Esophagus (tissue), 2 donors: ENCODE measurements around the gene SEMA3C. TPM values are rescaled to one million over a fixed set of nuclear protein-coding genes. Genes with fewer than 3 reads are reported as not detected.

ENCODE experiments used
- H3K27ac ChIP-seq, 2 donors: one replicate each; pipeline ENCODE4 v1.5.1; 2013; ENCODE audit warnings: low read depth in 2 of 2, mild to moderate bottlenecking in 2 of 2, inconsistent platforms in 1 of 2, low read length in 1 of 2, moderate library complexity in 1 of 2
- H3K27me3 ChIP-seq, 2 donors: one replicate each; pipeline ENCODE4 v1.6.1; 2013; ENCODE audit warnings: low read length in 2 of 2, control low read depth in 1 of 2, mild to moderate bottlenecking in 1 of 2; ENCODE audit not compliant: insufficient read depth in 2 of 2, control insufficient read depth in 1 of 2
- H3K36me3 ChIP-seq, 2 donors: one replicate each; pipeline ENCODE4 v1.6.1; 2013; ENCODE audit warnings: low read length in 1 of 2; ENCODE audit not compliant: control insufficient read depth in 2 of 2, insufficient read depth in 2 of 2
- H3K4me1 ChIP-seq, 2 donors: one replicate each; pipeline ENCODE4 v1.6.1; 2013; ENCODE audit warnings: low read length in 1 of 2; ENCODE audit not compliant: control insufficient read depth in 2 of 2, insufficient read depth in 2 of 2
- H3K4me3 ChIP-seq, 2 donors: one replicate each; pipeline ENCODE4 v1.5.1; 2013; ENCODE audit warnings: low read length in 2 of 2, mild to moderate bottlenecking in 2 of 2, low read depth in 1 of 2, moderate library complexity in 1 of 2
- H3K9me3 ChIP-seq, 2 donors: one replicate each; pipeline ENCODE4 v1.6.1; 2013; ENCODE audit warnings: mild to moderate bottlenecking in 2 of 2, low read depth in 1 of 2, low read length in 1 of 2, moderate library complexity in 1 of 2; ENCODE audit not compliant: control insufficient read depth in 2 of 2, insufficient read depth in 1 of 2
- WGBS, 2 donors: extraction: QIAGEN DNeasy Blood & Tissue Kit; methylation state at CpG; one replicate each; pipeline ENCODE4 v1.1.7; 2013; 5-methylcytosine and 5-hydroxymethylcytosine counted together
- polyA plus RNA-seq, 2 donors: library from polyadenylated mRNA; stranded (reverse); fragments of 200-250 nt; gene quantifications; one replicate each; pipeline ENCODE4 v1.2.3, GENCODE V29; 2013
- donor health status: healthy with polysubstance abuse.
- donor health status: Bipolar disorder and iron deficiency.

The SEMA3C gene
- polyA plus RNA-seq, 2 donors = 1.8 to 3.4 TPM

DNA sequence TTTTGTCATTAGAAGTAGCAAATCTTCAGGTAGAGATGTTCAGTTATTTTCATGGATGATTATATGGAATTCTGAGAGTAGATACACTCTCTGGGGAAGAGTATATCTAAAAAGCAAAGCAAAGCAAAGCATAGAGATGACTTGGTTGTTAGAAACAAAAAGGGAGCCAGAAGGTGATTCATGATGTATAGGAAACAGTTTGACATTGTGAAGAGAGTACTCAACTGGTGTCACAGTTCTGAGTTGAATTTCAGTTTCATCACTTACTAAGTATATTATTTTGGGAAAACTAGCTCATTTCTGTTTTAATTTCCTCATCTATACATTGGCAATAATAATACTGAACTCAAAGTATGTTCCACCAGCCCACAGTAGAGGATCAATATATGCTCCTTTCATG lies 86.8 kb downstream of the SEMA3C start:
- no peaks in the 10 kb centered on the region for H3K27me3 ChIP-seq
- no peak overlapping the region for H3K4me3 ChIP-seq
- H3K4me1 ChIP-seq = no peaks in the 10 kb centered on the region
- H3K27ac ChIP-seq = no peak overlapping the region
- no peaks in the 10 kb centered on the region for H3K9me3 ChIP-seq
- H3K36me3 ChIP-seq = no peaks in the 10 kb centered on the region

DNA sequence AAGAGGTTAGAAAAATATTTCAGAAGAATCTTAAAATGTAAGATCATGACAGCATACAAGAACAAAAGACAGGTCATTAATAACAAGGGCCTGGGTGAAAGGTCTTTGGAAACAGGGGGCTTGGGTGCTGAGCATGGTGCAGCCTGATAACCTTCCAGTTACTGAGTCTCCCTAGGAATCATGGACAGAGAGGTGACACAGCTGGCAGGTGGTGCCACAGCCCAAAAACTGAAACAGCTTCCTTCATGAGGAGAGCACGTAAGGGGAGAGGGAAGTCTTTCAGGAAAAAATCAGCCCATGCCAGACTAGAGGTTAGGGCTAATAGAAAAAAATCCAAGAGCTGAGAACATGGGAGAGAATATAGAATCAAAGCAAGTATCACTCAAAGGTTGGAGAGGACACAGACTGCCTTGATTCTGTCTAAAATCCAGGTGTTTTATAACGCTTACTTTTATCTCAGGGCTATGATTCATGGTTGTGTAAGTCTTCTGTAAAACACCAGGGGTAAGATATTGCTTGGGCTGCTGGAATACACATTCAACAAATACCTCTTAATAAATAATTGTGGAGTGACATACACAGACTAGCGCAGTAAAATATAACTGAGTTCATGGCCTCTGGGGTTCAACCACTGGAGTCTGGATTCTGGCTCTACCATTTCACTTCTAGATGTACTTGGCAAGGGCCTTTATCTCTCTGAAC lies 88.1 kb downstream of the SEMA3C start:
- H3K36me3 ChIP-seq = no peaks in the 10 kb centered on the region
- 53 to 64% methylated on average over 3 of the region's 3 CpGs for WGBS, 2 donors
- H3K4me1 ChIP-seq = no peaks in the 10 kb centered on the region
- no peaks in the 10 kb centered on the region for H3K27me3 ChIP-seq
- H3K9me3 ChIP-seq = no peaks in the 10 kb centered on the region
- no peak overlapping the region for H3K4me3 ChIP-seq
- no peak overlapping the region for H3K27ac ChIP-seq

DNA sequence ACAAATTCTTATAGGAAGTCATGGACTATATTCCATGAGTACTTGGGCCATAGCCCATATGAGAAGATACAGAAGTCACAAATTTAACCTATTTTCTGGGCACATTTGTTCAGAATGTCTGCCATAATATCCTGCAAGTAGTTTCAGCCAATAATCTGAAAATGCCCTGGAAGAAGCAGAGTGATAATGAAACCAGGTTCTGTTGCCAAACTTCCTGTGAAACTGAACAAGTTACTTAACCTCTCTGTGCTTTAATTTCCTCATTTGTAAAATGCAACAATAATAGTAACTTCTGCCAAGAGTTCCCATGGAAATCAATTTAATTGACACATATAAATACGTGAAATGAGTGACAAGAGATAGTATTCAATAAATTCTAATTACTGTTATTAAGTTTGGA lies 88.8 kb downstream of the SEMA3C start:
- WGBS, 2 donors = 66 to 71% methylated on average over 1 of the region's 1 CpG
- no peak overlapping the region for H3K27ac ChIP-seq

DNA sequence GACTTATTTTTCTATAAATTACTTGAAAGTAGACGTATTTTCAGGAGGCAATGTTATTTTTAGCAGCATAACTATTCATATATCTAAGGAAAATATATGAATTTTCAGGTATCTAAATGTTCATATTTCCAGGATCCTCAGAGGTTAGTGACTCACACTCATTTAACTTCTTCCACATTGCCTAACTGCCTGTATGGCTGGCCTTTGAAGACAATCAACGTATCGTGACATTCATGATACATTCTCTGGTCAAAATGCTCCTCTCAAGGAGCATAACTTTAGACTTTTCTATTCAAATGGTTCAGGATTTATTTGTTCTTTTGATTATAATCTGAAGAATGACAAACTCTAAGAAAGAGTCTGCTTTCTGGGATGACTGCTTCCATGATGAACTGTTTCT lies 89.3 kb downstream of the SEMA3C start:
- H3K4me1 ChIP-seq = no peaks in the 10 kb centered on the region
- H3K27ac ChIP-seq = no peak overlapping the region

More for the DNA sequence above, 88.8 kb downstream of the SEMA3C start:
- no peak overlapping the region for H3K4me3 ChIP-seq
- H3K4me1 ChIP-seq = no peaks in the 10 kb centered on the region
- H3K27me3 ChIP-seq = no peaks in the 10 kb centered on the region
- no peaks in the 10 kb centered on the region for H3K36me3 ChIP-seq
- no peaks in the 10 kb centered on the region for H3K9me3 ChIP-seq

GRCh38 chr7:80827239-80827633 lies 91.6 kb downstream of the SEMA3C start:
- no peaks in the 10 kb centered on the region for H3K4me1 ChIP-seq

More for the DNA sequence above, 89.3 kb downstream of the SEMA3C start:
- 75 to 86% methylated on average over 3 of the region's 3 CpGs for WGBS, 2 donors
- Histone ChIP-seq H3K27me3 (no peaks in the 10 kb centered on the region), H3K4me3 (no peak overlapping the region), H3K9me3 (no peaks in the 10 kb centered on the region), H3K36me3 (no peaks in the 10 kb centered on the region)

DNA sequence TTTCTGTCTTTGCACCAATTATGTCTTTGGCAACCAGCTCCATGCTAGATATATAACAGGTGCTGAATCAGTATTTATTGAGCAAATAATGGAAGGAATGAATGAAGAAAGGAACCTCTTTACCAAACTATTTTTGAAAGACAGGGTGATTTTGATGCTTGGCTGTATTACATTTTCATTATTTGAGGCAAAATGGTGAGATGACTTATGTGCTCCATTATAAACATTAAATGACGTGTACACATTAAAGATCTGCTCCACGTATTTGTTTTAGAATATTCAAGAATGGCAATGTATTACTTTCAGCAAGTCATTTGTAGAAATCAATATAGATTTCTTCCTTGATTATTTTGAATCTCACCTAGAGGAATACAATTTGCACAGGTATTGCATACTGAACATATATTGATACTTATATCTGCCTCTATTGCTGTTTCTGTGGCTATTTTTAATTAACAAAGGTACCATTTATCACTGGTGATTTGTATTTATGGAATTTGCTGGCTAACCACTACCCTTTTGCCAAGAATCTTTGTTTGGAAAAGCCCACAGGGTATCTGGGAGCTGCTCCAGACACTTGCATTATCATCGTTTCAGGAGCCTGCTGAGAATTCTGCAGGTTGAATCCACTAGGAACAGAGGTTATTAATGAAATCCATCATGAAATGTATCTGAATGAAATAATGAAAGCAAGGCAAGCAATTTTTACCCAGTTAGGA lies 92.2 kb downstream of the SEMA3C start:
- Histone ChIP-seq H3K4me3 (no peak overlapping the region), H3K27ac (no peak overlapping the region)
- WGBS, 2 donors = 42 to 44% methylated on average over 3 of the region's 3 CpGs

More at GRCh38 chr7:80827239-80827633, 91.6 kb downstream of the SEMA3C start:
- H3K9me3 ChIP-seq = no peaks in the 10 kb centered on the region
- H3K27ac ChIP-seq = no peak overlapping the region
- no peaks in the 10 kb centered on the region for H3K27me3 ChIP-seq
- WGBS, 2 donors = 16 to 35% methylated on average over 1 of the region's 1 CpG
- H3K4me3 ChIP-seq = no peak overlapping the region
- no peaks in the 10 kb centered on the region for H3K36me3 ChIP-seq

GRCh38 chr7:80825499-80825898 lies 93.4 kb downstream of the SEMA3C start:
- Histone ChIP-seq H3K9me3 (no peaks in the 10 kb centered on the region), H3K4me1 (no peaks in the 10 kb centered on the region), H3K27me3 (no peaks in the 10 kb centered on the region), H3K4me3 (no peak overlapping the region), H3K36me3 (no peaks in the 10 kb centered on the region), H3K27ac (no peak overlapping the region)
- 37 to 53% methylated on average over 3 of the region's 3 CpGs for WGBS, 2 donors

More for the DNA sequence above, 92.2 kb downstream of the SEMA3C start:
- Histone ChIP-seq H3K36me3 (no peaks in the 10 kb centered on the region), H3K4me1 (no peaks in the 10 kb centered on the region), H3K9me3 (no peaks in the 10 kb centered on the region), H3K27me3 (no peaks in the 10 kb centered on the region)

DNA sequence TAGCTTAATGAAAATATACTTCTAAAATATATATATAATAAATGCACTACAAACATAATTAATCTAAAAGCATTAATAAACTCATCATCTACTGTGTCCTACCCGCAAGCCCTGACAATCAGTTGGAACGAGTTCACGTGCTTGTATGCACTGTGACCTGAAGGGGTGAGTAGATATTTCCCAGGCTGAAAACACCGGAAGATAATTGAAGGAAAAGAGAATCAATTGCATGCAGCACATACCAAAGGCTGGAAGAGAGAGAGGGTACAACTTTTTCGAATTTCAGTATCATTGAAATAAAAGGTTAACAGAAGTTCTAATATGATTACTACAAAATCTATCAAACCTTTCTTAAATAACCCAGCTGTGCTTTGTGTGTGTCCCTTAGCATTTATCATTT lies 94.6 kb downstream of the SEMA3C start:
- H3K4me3 ChIP-seq = no peak overlapping the region
- no peak overlapping the region for H3K27ac ChIP-seq
- no peaks in the 10 kb centered on the region for H3K9me3 ChIP-seq
- no peaks in the 10 kb centered on the region for H3K4me1 ChIP-seq
- H3K36me3 ChIP-seq = no peaks in the 10 kb centered on the region
- 55 to 58% methylated on average over 5 of the region's 5 CpGs for WGBS, 2 donors
- H3K27me3 ChIP-seq = no peaks in the 10 kb centered on the region

GRCh38 chr7:80823057-80823456 lies 95.8 kb downstream of the SEMA3C start:
- 71 to 78% methylated on average over 3 of the region's 3 CpGs for WGBS, 2 donors
- H3K9me3 ChIP-seq = no peaks in the 10 kb centered on the region
- no peaks in the 10 kb centered on the region for H3K4me1 ChIP-seq
- H3K4me3 ChIP-seq = no peak overlapping the region
- H3K27me3 ChIP-seq = no peaks in the 10 kb centered on the region
- H3K36me3 ChIP-seq = no peaks in the 10 kb centered on the region
- H3K27ac ChIP-seq = no peak overlapping the region
